OCI-LY1 (cell line): ENCODE data around the gene MARK2.

Experiments used
- EZH2 ChIP-seq: fragments of 200-600 bp; sonication (generic), shearing (Covaris generic); IDR thresholded peaks from 2 replicates; pipeline ENCODE4 v1.8.0; 2017; ENCODE audit warnings: borderline replicate concordance, mixed run types, mild to moderate bottlenecking, antibody characterized with exemption, low read length, moderate library complexity, mixed read lengths
- TF ChIP-seq, protein P1 (sequence below): fragments of 200-600 bp; sonication (generic), shearing (Covaris generic); IDR thresholded peaks from 2 replicates; pipeline ENCODE4 v1.5.1; 2017; ENCODE audit warnings: mild to moderate bottlenecking, antibody characterized with exemption, low read length, moderate library complexity, mixed read lengths

- TF ChIP-seq, protein P1, sequence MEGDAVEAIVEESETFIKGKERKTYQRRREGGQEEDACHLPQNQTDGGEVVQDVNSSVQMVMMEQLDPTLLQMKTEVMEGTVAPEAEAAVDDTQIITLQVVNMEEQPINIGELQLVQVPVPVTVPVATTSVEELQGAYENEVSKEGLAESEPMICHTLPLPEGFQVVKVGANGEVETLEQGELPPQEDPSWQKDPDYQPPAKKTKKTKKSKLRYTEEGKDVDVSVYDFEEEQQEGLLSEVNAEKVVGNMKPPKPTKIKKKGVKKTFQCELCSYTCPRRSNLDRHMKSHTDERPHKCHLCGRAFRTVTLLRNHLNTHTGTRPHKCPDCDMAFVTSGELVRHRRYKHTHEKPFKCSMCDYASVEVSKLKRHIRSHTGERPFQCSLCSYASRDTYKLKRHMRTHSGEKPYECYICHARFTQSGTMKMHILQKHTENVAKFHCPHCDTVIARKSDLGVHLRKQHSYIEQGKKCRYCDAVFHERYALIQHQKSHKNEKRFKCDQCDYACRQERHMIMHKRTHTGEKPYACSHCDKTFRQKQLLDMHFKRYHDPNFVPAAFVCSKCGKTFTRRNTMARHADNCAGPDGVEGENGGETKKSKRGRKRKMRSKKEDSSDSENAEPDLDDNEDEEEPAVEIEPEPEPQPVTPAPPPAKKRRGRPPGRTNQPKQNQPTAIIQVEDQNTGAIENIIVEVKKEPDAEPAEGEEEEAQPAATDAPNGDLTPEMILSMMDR = no peak
- TF ChIP-seq EZH2 = no peak
Measured at GRCh38 chr11:63938479-63939396, 99.8 kb downstream of the MARK2 start, which contains the start of gene NAA40.
